ENCODE data around the gene VWA3A. TPM values are rescaled to one million over a fixed set of nuclear protein-coding genes. Genes with fewer than 3 reads are reported as not detected.

Gene VWA3A
- total RNA-seq, 2 experiments from 2014 or later = 0.27 to 0.47 TPM

GRCh38 chr16:22052980-22053379 is 39.4 kb upstream of the VWA3A start:
- no peaks in the 10 kb centered on the region for H3K9me3 ChIP-seq (ENCODE audit: control insufficient read depth in 1 of 2, insufficient read depth in 1 of 2, low read length in 2 of 2)
- Mint-ChIP-seq H3K27ac (no peak overlapping the region), H3K27me3 (no peaks in the 10 kb centered on the region), H3K36me3 (ENCODE audit: low read depth) (peaks cover 7% of the 10 kb centered on the region), H3K4me3 (no peak overlapping the region), H3K4me1 (ENCODE audit: low read depth) (peaks cover 23% of the 10 kb centered on the region), H3K9me3 (no peaks in the 10 kb centered on the region)
- no peak for TF ChIP-seq CTCF (IDR thresholded peaks at IDR 0.05)
- H3K4me1 ChIP-seq (ENCODE audit: insufficient read depth, low read length) = no peaks in the 10 kb centered on the region
- POLR2A ChIA-PET = no interaction called here
- no peak overlapping the region for H3K27ac ChIP-seq (ENCODE audit: low read depth in 1 of 2, low read length in 2 of 2)
- H3K36me3 ChIP-seq (ENCODE audit: insufficient read depth, low read length) = no peaks in the 10 kb centered on the region
- CTCF ChIA-PET = no interaction called here
- ATAC-seq (ENCODE audit: poor library complexity) = no peak
- DNase-seq = no peak
- H3K27me3 ChIP-seq (ENCODE audit: control insufficient read depth in 1 of 2, insufficient read depth in 2 of 2, low read length in 2 of 2) = no peaks in the 10 kb centered on the region
- intact Hi-C loops (cut with DNase I, micrococcal nuclease) = no loop called here
- H3K4me3 ChIP-seq (ENCODE audit: low read length) = no peak overlapping the region

GRCh38 chr16:22053921-22054341 is 38.4 kb upstream of the VWA3A start:
- CTCF ChIA-PET = no interaction called here
- ATAC-seq (ENCODE audit: poor library complexity) = no peak
- no peak for TF ChIP-seq CTCF (IDR thresholded peaks at IDR 0.05)
- Histone ChIP-seq H3K9me3 (ENCODE audit: control insufficient read depth in 1 of 2, insufficient read depth in 1 of 2, low read length in 2 of 2) (no peaks in the 10 kb centered on the region), H3K4me3 (ENCODE audit: low read length) (no peak overlapping the region), H3K27ac (ENCODE audit: low read depth in 1 of 2, low read length in 2 of 2) (no peak overlapping the region), H3K36me3 (ENCODE audit: insufficient read depth, low read length) (no peaks in the 10 kb centered on the region), H3K4me1 (ENCODE audit: insufficient read depth, low read length) (no peaks in the 10 kb centered on the region), H3K27me3 (ENCODE audit: control insufficient read depth in 1 of 2, insufficient read depth in 2 of 2, low read length in 2 of 2) (no peaks in the 10 kb centered on the region)
- DNase-seq = no peak
- Mint-ChIP-seq H3K36me3 (ENCODE audit: low read depth) (peaks cover 12% of the 10 kb centered on the region), H3K27me3 (no peaks in the 10 kb centered on the region), H3K4me1 (ENCODE audit: low read depth) (peaks cover 30% of the 10 kb centered on the region), H3K9me3 (no peaks in the 10 kb centered on the region), H3K27ac (no peak overlapping the region), H3K4me3 (no peak overlapping the region)
- POLR2A ChIA-PET = no interaction called here
- intact Hi-C loops (cut with DNase I, micrococcal nuclease) = no loop called here

- Histone ChIP-seq H3K27ac (ENCODE audit: low read depth in 1 of 2, low read length in 2 of 2) (no peak overlapping the region), H3K27me3 (ENCODE audit: control insufficient read depth in 1 of 2, insufficient read depth in 2 of 2, low read length in 2 of 2) (no peaks in the 10 kb centered on the region), H3K36me3 (ENCODE audit: insufficient read depth, low read length) (no peaks in the 10 kb centered on the region), H3K4me1 (ENCODE audit: insufficient read depth, low read length) (no peaks in the 10 kb centered on the region), H3K9me3 (ENCODE audit: control insufficient read depth in 1 of 2, insufficient read depth in 1 of 2, low read length in 2 of 2) (no peaks in the 10 kb centered on the region), H3K4me3 (ENCODE audit: low read length) (no peak overlapping the region)
- DNase-seq = peak in 1 of 14 experiments; percentile 12
- Mint-ChIP-seq H3K4me1 (ENCODE audit: low read depth) (peaks cover 36% of the 10 kb centered on the region), H3K9me3 (no peaks in the 10 kb centered on the region), H3K36me3 (ENCODE audit: low read depth) (peaks cover 12% of the 10 kb centered on the region), H3K27ac (no peak overlapping the region), H3K4me3 (no peak overlapping the region), H3K27me3 (no peaks in the 10 kb centered on the region)
- POLR2A ChIA-PET = interaction anchor here (0.8 kb wide), 1 partner anchor 22 kb away, joined by 3 read pairs; no protein-coding TSS in a partner anchor
- intact Hi-C loops (cut with DNase I, micrococcal nuclease) = no loop called here
- CTCF ChIA-PET = interaction anchor here (0.9 to 1.4 kb wide), 2 partner anchors 23 to 44 kb away, joined by 3 to 5 read pairs; no protein-coding TSS in a partner anchor
- no peak for ATAC-seq (ENCODE audit: poor library complexity)
- TF ChIP-seq CTCF (IDR thresholded peaks at IDR 0.05) = no peak
Measured at GRCh38 chr16:22054847-22055590, 37.3 kb upstream of the VWA3A start.

All from CD4-positive, alpha-beta T cell (primary cell).